ENCODE measurements around the gene IGIP. TPM values are rescaled to one million over a fixed set of nuclear protein-coding genes. Genes with fewer than 3 reads are reported as not detected.
A peak's percentile ranks its signal among the peaks of the same experiment; 100 is the strongest.

Gene IGIP
- total RNA-seq, 1 experiment from 2014 or later, result 0.48 TPM

GRCh38 chr5:140115186-140115500, 10.6 kb upstream of the IGIP start:
- H3K27me3 ChIP-seq (ENCODE audit: control insufficient read depth, insufficient read depth, low read length), result peaks cover 54% of the 10 kb centered on the region
- no peak for DNase-seq
- H3K36me3 ChIP-seq (replicated peaks; ENCODE audit: control insufficient read depth, insufficient read depth, low read length), result no peaks in the 10 kb centered on the region
- H3K4me3 ChIP-seq (ENCODE audit: insufficient read depth, low read depth, low read length), result peak overlapping the region; percentile 73

GRCh38 chr5:140116716-140117115, 9.0 kb upstream of the IGIP start:
- Histone ChIP-seq H3K4me3 (ENCODE audit: insufficient read depth, low read depth, low read length) (no peak overlapping the region), H3K36me3 (replicated peaks; ENCODE audit: control insufficient read depth, insufficient read depth, low read length) (no peaks in the 10 kb centered on the region), H3K27me3 (ENCODE audit: control insufficient read depth, insufficient read depth, low read length) (peaks cover 39% of the 10 kb centered on the region)
- DNase-seq, result peak; percentile 33

GRCh38 chr5:140117523-140117922, 8.2 kb upstream of the IGIP start:
- H3K36me3 ChIP-seq (replicated peaks; ENCODE audit: control insufficient read depth, insufficient read depth, low read length), result no peaks in the 10 kb centered on the region

GRCh38 chr5:140118302-140118936, 7.3 kb upstream of the IGIP start:
- H3K4me3 ChIP-seq (ENCODE audit: insufficient read depth, low read depth, low read length), result no peak overlapping the region
- H3K27me3 ChIP-seq (ENCODE audit: control insufficient read depth, insufficient read depth, low read length), result peaks cover 22% of the 10 kb centered on the region
- no peaks in the 10 kb centered on the region for H3K36me3 ChIP-seq (replicated peaks; ENCODE audit: control insufficient read depth, insufficient read depth, low read length)
- peak; percentile 30 for DNase-seq

More at GRCh38 chr5:140117523-140117922, 8.2 kb upstream of the IGIP start:
- Histone ChIP-seq H3K27me3 (ENCODE audit: control insufficient read depth, insufficient read depth, low read length) (peaks cover 31% of the 10 kb centered on the region), H3K4me3 (ENCODE audit: insufficient read depth, low read depth, low read length) (no peak overlapping the region)
- DNase-seq, result no peak

GRCh38 chr5:140126315-140127012, 727 bp downstream of the IGIP start:
- Histone ChIP-seq H3K4me3 (ENCODE audit: insufficient read depth, low read depth, low read length) (no peak overlapping the region), H3K36me3 (replicated peaks; ENCODE audit: control insufficient read depth, insufficient read depth, low read length) (no peaks in the 10 kb centered on the region), H3K27me3 (ENCODE audit: control insufficient read depth, insufficient read depth, low read length) (peaks cover 2% of the 10 kb centered on the region; the same call in 1 of the 2 replicates)
- no peak for DNase-seq

- H3K36me3 ChIP-seq (replicated peaks; ENCODE audit: control insufficient read depth, insufficient read depth, low read length), result no peaks in the 10 kb centered on the region
- peaks cover 2% of the 10 kb centered on the region; the same call in 1 of the 2 replicates for H3K27me3 ChIP-seq (ENCODE audit: control insufficient read depth, insufficient read depth, low read length)
- H3K4me3 ChIP-seq (ENCODE audit: insufficient read depth, low read depth, low read length), result no peak overlapping the region
- no peak for DNase-seq
Observed at GRCh38 chr5:140128376-140128775, 2.6 kb downstream of the IGIP start.

- peaks cover 2% of the 10 kb centered on the region; the same call in 1 of the 2 replicates for H3K27me3 ChIP-seq (ENCODE audit: control insufficient read depth, insufficient read depth, low read length)
- no peak for DNase-seq
- H3K36me3 ChIP-seq (replicated peaks; ENCODE audit: control insufficient read depth, insufficient read depth, low read length), result no peaks in the 10 kb centered on the region
- H3K4me3 ChIP-seq (ENCODE audit: insufficient read depth, low read depth, low read length), result no peak overlapping the region
Observed at GRCh38 chr5:140130949-140131733, 5.4 kb downstream of the IGIP start.

- DNase-seq, result no peak
- no peaks in the 10 kb centered on the region for H3K36me3 ChIP-seq (replicated peaks; ENCODE audit: control insufficient read depth, insufficient read depth, low read length)
- H3K27me3 ChIP-seq (ENCODE audit: control insufficient read depth, insufficient read depth, low read length), result no peaks in the 10 kb centered on the region
- H3K4me3 ChIP-seq (ENCODE audit: insufficient read depth, low read depth, low read length), result no peak overlapping the region
Observed at GRCh38 chr5:140131967-140132409, 6.3 kb downstream of the IGIP start.

- no peaks in the 10 kb centered on the region for H3K36me3 ChIP-seq (replicated peaks; ENCODE audit: control insufficient read depth, insufficient read depth, low read length)
- H3K27me3 ChIP-seq (ENCODE audit: control insufficient read depth, insufficient read depth, low read length), result no peaks in the 10 kb centered on the region; the same call in 1 of the 2 replicates
- H3K4me3 ChIP-seq (ENCODE audit: insufficient read depth, low read depth, low read length), result no peak overlapping the region
- no peak for DNase-seq
Observed at GRCh38 chr5:140133514-140134167, 7.9 kb downstream of the IGIP start.

GRCh38 chr5:140134277-140134935, 8.7 kb downstream of the IGIP start:
- no peak for DNase-seq
- no peaks in the 10 kb centered on the region; the same call in 1 of the 2 replicates for H3K27me3 ChIP-seq (ENCODE audit: control insufficient read depth, insufficient read depth, low read length)
- no peaks in the 10 kb centered on the region for H3K36me3 ChIP-seq (replicated peaks; ENCODE audit: control insufficient read depth, insufficient read depth, low read length)
- no peak overlapping the region for H3K4me3 ChIP-seq (ENCODE audit: insufficient read depth, low read depth, low read length)

GRCh38 chr5:140135127-140135526, 9.4 kb downstream of the IGIP start:
- no peak overlapping the region for H3K4me3 ChIP-seq (ENCODE audit: insufficient read depth, low read depth, low read length)
- H3K36me3 ChIP-seq (replicated peaks; ENCODE audit: control insufficient read depth, insufficient read depth, low read length), result no peaks in the 10 kb centered on the region
- DNase-seq, result no peak
- no peaks in the 10 kb centered on the region; the same call in 1 of the 2 replicates for H3K27me3 ChIP-seq (ENCODE audit: control insufficient read depth, insufficient read depth, low read length)

- no peak for DNase-seq
- no peaks in the 10 kb centered on the region for H3K36me3 ChIP-seq (replicated peaks; ENCODE audit: control insufficient read depth, insufficient read depth, low read length)
- no peak overlapping the region for H3K4me3 ChIP-seq (ENCODE audit: insufficient read depth, low read depth, low read length)
- no peaks in the 10 kb centered on the region; the same call in 1 of the 2 replicates for H3K27me3 ChIP-seq (ENCODE audit: control insufficient read depth, insufficient read depth, low read length)
Observed at GRCh38 chr5:140136624-140137023, 10.9 kb downstream of the IGIP start.

GRCh38 chr5:140140435-140140834, 14.7 kb downstream of the IGIP start:
- no peak for DNase-seq
- Histone ChIP-seq H3K36me3 (replicated peaks; ENCODE audit: control insufficient read depth, insufficient read depth, low read length) (no peaks in the 10 kb centered on the region), H3K27me3 (ENCODE audit: control insufficient read depth, insufficient read depth, low read length) (peaks cover 8% of the 10 kb centered on the region), H3K4me3 (ENCODE audit: insufficient read depth, low read depth, low read length) (no peak overlapping the region)

- Histone ChIP-seq H3K4me3 (ENCODE audit: insufficient read depth, low read depth, low read length) (no peak overlapping the region), H3K27me3 (ENCODE audit: control insufficient read depth, insufficient read depth, low read length) (peaks cover 15% of the 10 kb centered on the region), H3K36me3 (replicated peaks; ENCODE audit: control insufficient read depth, insufficient read depth, low read length) (no peaks in the 10 kb centered on the region)
- no peak for DNase-seq
Observed at GRCh38 chr5:140141241-140141640, 15.5 kb downstream of the IGIP start.

All from H7 (cell line).